ENCODE results near the gene RGS19.
A peak's percentile ranks its signal among the peaks of the same experiment; 100 is the strongest.
"Not testable (repeated sequence)": the region's sequence is repeated elsewhere in the genome, so short reads cannot be mapped to it uniquely, and the experiment has no call there.

Gene RGS19

GRCh38 chr20:64092258-64093012, 13.1 kb upstream of the RGS19 start:
- DNase-seq: peak in 2 of 3 experiments; percentile 48 to 70

GRCh38 chr20:64091770-64092169, 12.5 kb upstream of the RGS19 start:
- DNase-seq: peak in 2 of 3 experiments; percentile 51 to 64

GRCh38 chr20:64091340-64091739, 12.0 kb upstream of the RGS19 start:
- DNase-seq: peak in 1 of 3 experiments; percentile 56

GRCh38 chr20:64090165-64090564, 10.8 kb upstream of the RGS19 start:
- peak in 2 of 3 experiments; percentile 63 to 85 for DNase-seq

GRCh38 chr20:64088586-64088985, 9.3 kb upstream of the RGS19 start:
- DNase-seq: not testable (repeated sequence)

GRCh38 chr20:64087226-64087825, 8.0 kb upstream of the RGS19 start:
- not testable (repeated sequence) for DNase-seq

- DNase-seq: no peak
Measured at GRCh38 chr20:64086801-64087200, 7.5 kb upstream of the RGS19 start.

- peak in 2 of 3 experiments; percentile 67 to 69 for DNase-seq
Measured at GRCh38 chr20:64084685-64085152, 5.4 kb upstream of the RGS19 start.

GRCh38 chr20:64083804-64084684, 4.7 kb upstream of the RGS19 start, which contains the start of gene LKAAEAR1:
LKAAEAR1 (minus strand) TSS chr20:64084398; CDS start chr20:64084219, 179 bp downstream.
- peak in 2 of 3 experiments; percentile 69 to 72 for DNase-seq

GRCh38 chr20:64083378-64083803, 4.1 kb upstream of the RGS19 start:
- DNase-seq: peak; percentile 84 to 89 (median 85)

GRCh38 chr20:64082820-64083377, 3.6 kb upstream of the RGS19 start:
- DNase-seq: peak in 1 of 3 experiments; percentile 50

GRCh38 chr20:64082126-64082731, 2.9 kb upstream of the RGS19 start:
- no peak for DNase-seq

- no peak for DNase-seq
Measured at GRCh38 chr20:64081624-64081964, 2.3 kb upstream of the RGS19 start.

GRCh38 chr20:64080813-64081623, 1.7 kb upstream of the RGS19 start:
- DNase-seq: no peak

- peak in 1 of 3 experiments; percentile 38 for DNase-seq
Measured at GRCh38 chr20:64080013-64080812, 895 bp upstream of the RGS19 start, which contains the start of gene OPRL1. OPRL1 (plus strand) TSS chr20:64080082; CDS start chr20:64092721, 12,639 bp downstream.

- DNase-seq: no peak
Measured at GRCh38 chr20:64078934-64079272, 415 bp downstream of the RGS19 start.

- no peak for DNase-seq
Measured at GRCh38 chr20:64077876-64078551, 1.3 kb downstream of the RGS19 start.

- no peak for DNase-seq
Measured at GRCh38 chr20:64077541-64077875, 1.8 kb downstream of the RGS19 start.

GRCh38 chr20:64077094-64077493, 2.2 kb downstream of the RGS19 start:
- no peak for DNase-seq

Measured in NCI-H1417 (cell line).